K562 (cell line): ENCODE data around the gene PRR14. TPM values are rescaled to one million over a fixed set of nuclear protein-coding genes. Genes with fewer than 3 reads are reported as not detected.

Experiments used
- ATAC-seq: fragments of 200-7000 bp; cut with Tn5 transposase; 3 replicates; pipeline ENCODE4 v1.9.1; 2020; ENCODE audit warnings: moderate library complexity
- BruUV-seq: library from RNA; stranded (reverse); fragments of 400-500 nt; replicated peaks from 2 replicates; lab custom pipeline; 2021; lab: Mats Ljungman, UMichigan
- CTCF ChIA-PET: fragments of 300-600 bp; formaldehyde crosslinking; extraction: SDS; loops from one replicate; lab custom pipeline; 2021; ENCODE audit warnings: low intra/inter-chr PET ratio; lab: Yijun Ruan, JAX
- POLR2A ChIA-PET: fragments of 300-600, 350-650 bp; sonication (Branson Sonifier 250); formaldehyde crosslinking; extraction: SDS; loops from one replicate; lab custom pipeline; 2021; ENCODE audit warnings: antibody characterized with exemption, inconsistent platforms; lab: Yijun Ruan, JAX
- DNase-seq, 4 experiments: peaks; one replicate each; pipeline versions ENCODE4 v3.0.0 to v3.0.0-alpha.2; 2011 to 2018; ENCODE audit warnings: low spot score in 3 of 4, mixed read lengths in 3 of 4; ENCODE audit errors: extremely low read depth in 1 of 4
- FAIRE-seq: peaks from 2 replicates; lab custom pipeline; 2011; peaks lifted over from hg19 to GRCh38; lab: Jason Lieb, UNC
- H2AFZ ChIP-seq: 2 replicates; pipeline ENCODE4 v1.6.0; 2011; ENCODE audit warnings: low read depth, low read length, control low read depth, inconsistent platforms
- H3K27ac ChIP-seq: fragments of 200-600 bp; 3 replicates; pipeline ENCODE4 v1.8.0; 2011; ENCODE audit warnings: low read depth, mild to moderate bottlenecking, control low read depth, inconsistent platforms, low read length, moderate library complexity, mixed read lengths; ENCODE audit errors: extremely low read depth
- H3K27me3 ChIP-seq, 2 experiments: fragments of 300-600 bp in 1 of 2; 2 replicates in 1 of 2; 3 replicates in 1 of 2; pipeline versions ENCODE4 v1.6.0 to v1.8.0; 2011; ENCODE audit warnings: inconsistent platforms in 2 of 2, low read length in 2 of 2, mild to moderate bottlenecking in 1 of 2, mixed read lengths in 1 of 2, moderate library complexity in 1 of 2; ENCODE audit not compliant: control insufficient read depth in 2 of 2, insufficient read depth in 2 of 2
- H3K36me3 ChIP-seq: fragments of 300-600 bp; 3 replicates; pipeline ENCODE4 v1.8.0; 2011; ENCODE audit warnings: mild to moderate bottlenecking, low read length, inconsistent platforms; ENCODE audit not compliant: control insufficient read depth, insufficient read depth
- H3K4me1 ChIP-seq, 2 experiments: fragments of 200-600 bp in 1 of 2; replicated peaks in 1 of 2; 2 replicates in 1 of 2; 3 replicates in 1 of 2; pipeline versions ENCODE4 v1.5.1 to v1.8.0; 2011; ENCODE audit warnings: inconsistent platforms in 2 of 2, low read length in 2 of 2, mild to moderate bottlenecking in 1 of 2, mixed read lengths in 1 of 2, moderate library complexity in 1 of 2; ENCODE audit not compliant: control insufficient read depth in 2 of 2, insufficient read depth in 2 of 2
- H3K4me2 ChIP-seq: 2 replicates; pipeline ENCODE4 v1.6.1; 2011; ENCODE audit warnings: low read length, control low read depth, inconsistent platforms, mixed read lengths; ENCODE audit not compliant: insufficient read depth
- H3K4me3 ChIP-seq: fragments of 200-600 bp; sonication (generic), shearing (Covaris generic); 2 replicates; pipeline ENCODE4 v1.5.1; 2016; ENCODE audit warnings: control low read depth, inconsistent platforms
- H3K79me2 ChIP-seq: fragments of 200-600 bp; 3 replicates; pipeline ENCODE4 v1.8.0; 2011; ENCODE audit warnings: low read length, inconsistent platforms; ENCODE audit not compliant: control insufficient read depth, insufficient read depth
- H3K9ac ChIP-seq, 2 experiments: 2 replicates each; pipeline versions ENCODE4 v1.6.0 to v1.6.1; 2011; ENCODE audit warnings: low read depth in 2 of 2, low read length in 2 of 2, control low read depth in 1 of 2, inconsistent platforms in 1 of 2, mild to moderate bottlenecking in 1 of 2, mixed read lengths in 1 of 2; ENCODE audit not compliant: insufficient read depth in 1 of 2
- H3K9me1 ChIP-seq: one replicate; pipeline ENCODE4 v1.6.0; 2011; ENCODE audit warnings: inconsistent platforms, mild to moderate bottlenecking, low read length, moderate library complexity; ENCODE audit not compliant: control insufficient read depth, insufficient read depth
- H3K9me3 ChIP-seq: replicated peaks from 2 replicates; pipeline ENCODE4 v1.5.1; 2011; ENCODE audit warnings: low read depth, low read length, inconsistent platforms; ENCODE audit not compliant: control insufficient read depth, insufficient read depth
- H4K20me1 ChIP-seq: replicated peaks from 2 replicates; pipeline ENCODE4 v1.6.1; 2011; ENCODE audit warnings: low read length, inconsistent platforms, mixed read lengths; ENCODE audit not compliant: control insufficient read depth, insufficient read depth
- ASH1L ChIP-seq: fragments of 450-650 bp; IDR thresholded peaks from 2 replicates; pipeline ENCODE4 v1.6.1; 2018; ENCODE audit warnings: borderline replicate concordance, mild to moderate bottlenecking, low read depth; ENCODE audit not compliant: partially characterized antibody
- ATF4 ChIP-seq: fragments of 450-650 bp; formaldehyde crosslinking; IDR thresholded peaks from 2 replicates; pipeline ENCODE4 v1.4.0; 2022; ENCODE audit warnings: mild to moderate bottlenecking, moderate library complexity
- CCAR2 ChIP-seq: fragments of 200-400 bp; formaldehyde crosslinking; IDR thresholded peaks from 2 replicates; pipeline ENCODE4 v1.6.1; 2017; ENCODE audit warnings: mild to moderate bottlenecking, low read depth, low read length
- FOXK2 ChIP-seq, 2 experiments: fragments of 450-650 bp; IDR thresholded peaks in 1 of 2; conservative IDR thresholded peaks in 1 of 2; 2 replicates each; pipeline ENCODE4 v1.6.1; 2016; ENCODE audit warnings: low read depth in 2 of 2, mild to moderate bottlenecking in 1 of 2
- FUS ChIP-seq: fragments of 200-400 bp; formaldehyde crosslinking; optimal IDR thresholded peaks from 2 replicates; pipeline ENCODE3; 2017; ENCODE audit warnings: low read depth, low read length
- JUNB ChIP-seq: fragments of 450-650 bp; formaldehyde crosslinking; conservative IDR thresholded peaks from 2 replicates; pipeline ENCODE4 v1.4.0; 2020; ENCODE audit warnings: mild to moderate bottlenecking
- MYC ChIP-seq, 2 experiments: fragments of 250-450 bp in 1 of 2; sonication (Bioruptor Pico) in 1 of 2; IDR thresholded peaks; 2 replicates each; pipeline versions ENCODE4 v1.5.1 to v1.6.1; 2012 to 2021; ENCODE audit warnings: low read depth in 2 of 2, borderline replicate concordance in 1 of 2, improper control_type of control experiment in 1 of 2, low read length in 1 of 2, mild to moderate bottlenecking in 1 of 2, moderate library complexity in 1 of 2
- RBFOX2 ChIP-seq: fragments of 200-400 bp; formaldehyde crosslinking; IDR thresholded peaks from 2 replicates; pipeline ENCODE4 v1.6.1; 2017; ENCODE audit warnings: low read depth, mild to moderate bottlenecking, low read length, moderate library complexity
- RUNX1 ChIP-seq: sonication (generic); IDR thresholded peaks from 2 replicates; pipeline ENCODE4 v1.6.1; 2016; ENCODE audit warnings: antibody characterized with exemption, low read depth
- SAFB ChIP-seq: fragments of 200-400 bp; formaldehyde crosslinking; IDR thresholded peaks from 2 replicates; pipeline ENCODE4 v1.6.1; 2017; ENCODE audit warnings: low read depth, low read length, borderline replicate concordance
- ZNF239 ChIP-seq: fragments of 250-450 bp; sonication (Bioruptor Pico); IDR thresholded peaks from 2 replicates; pipeline ENCODE4 v1.4.0; 2020; ENCODE audit warnings: mild to moderate bottlenecking
- WGBS: fragments of 100-300 bp; shearing (Covaris generic); methylation state at CpG from one replicate; pipeline ENCODE4 v1.1.6; 2016; ENCODE audit warnings: low coverage, mixed read lengths; ENCODE audit not compliant: insufficient coverage; ENCODE audit errors: missing lambda C conversion rate; 5-methylcytosine and 5-hydroxymethylcytosine counted together
- in situ Hi-C: fragments of 300-500 bp; cut with MboI; formaldehyde crosslinking; loops from 4 replicates; pipeline ENCODE4 v1.15.0; 2018; ENCODE audit warnings: inconsistent platforms, mixed read lengths
- intact Hi-C: fragments of 100-400 bp; cut with micrococcal nuclease; formaldehyde crosslinking; loops from 2 replicates; pipeline ENCODE4 v1.14.2; 2022
- polyA plus RNA-seq, 8 experiments: library from polyadenylated mRNA; depleted of rRNA in 4 of 8; stranded (reverse) in 5 of 8; unstranded in 3 of 8; fragments of >200 nt; fragmentation: Nextera tagmentation in 2 of 8; fragmentation: Illumina TruSeq in 1 of 8; extraction: Ambion mirVana in 2 of 8; extraction: Trizol in 1 of 8; gene quantifications; 2 replicates each; pipeline versions ENCODE4 v1.2.1 to v1.2.3, GENCODE V29; 2011 to 2014; ENCODE audit warnings: inconsistent platforms in 1 of 8, missing spikeins in 1 of 8
- total RNA-seq, 7 experiments: library from RNA; depleted of rRNA in 6 of 7; stranded (reverse); fragments of >200 nt in 6 of 7; fragmentation: Illumina TruSeq in 2 of 7; extraction: Trizol in 2 of 7; gene quantifications; 2 replicates each; pipeline versions ENCODE4 v1.2.1 to v1.2.3, GENCODE V29; 2011 to 2021; ENCODE audit warnings: low replicate concordance in 1 of 7

The PRR14 gene
- total and polyA plus RNA-seq, 9 of the 15 experiments (the other 6 are each of a cell fraction or from before 2014, with no cell fraction given), result 2.2 to 63.1 (median 11.5) TPM

- H3K4me1 ChIP-seq, result peaks cover 22 to 60% of the 10 kb centered on the region in 2 experiments; a peak in 4 of 5 replicates
- peaks cover 56% of the 10 kb centered on the region for H3K36me3 ChIP-seq
- ATAC-seq (no peak), FAIRE-seq (no peak)
- no peak overlapping the region for H3K4me3 ChIP-seq
- WGBS, result 93% methylated on average over 12 of the region's 12 CpGs
- no peaks in the 10 kb centered on the region for H3K9me3 ChIP-seq
- H3K27ac ChIP-seq, result no peak overlapping the region
- ChIA-PET CTCF (no interaction called here), POLR2A (no interaction called here)
- no TSS peak for BruUV-seq
- H2AFZ ChIP-seq, result no peak overlapping the region
- no peaks in the 10 kb centered on the region for H4K20me1 ChIP-seq
- H3K4me2 ChIP-seq, result no peak overlapping the region
- in situ Hi-C loops, result no loop called here
- no peak overlapping the region; a peak in 1 of 4 replicates for H3K9ac ChIP-seq
- no peaks in the 10 kb centered on the region for H3K27me3 ChIP-seq
- TF ChIP-seq MYC (IDR thresholded peaks at IDR 0.05; ENCODE audit: low read depth, low read length) (no peak), MYC (CRISPR knock-in tag; IDR thresholded peaks at IDR 0.05; ENCODE audit: borderline replicate concordance, low read depth) (no peak), CCAR2 (no peak), SAFB (no peak), JUNB (CRISPR knock-in tag) (no peak), ATF4 (CRISPR knock-in tag) (no peak), FOXK2 (conservative IDR thresholded peaks at IDR 0.05 in 1 of 2, IDR thresholded peaks at IDR 0.05 in 1 of 2; ENCODE audit: low read depth in 2 of 2) (no peak), FUS (no peak), RBFOX2 (peak; percentile 33; the same call in 1 of the 2 replicates), ZNF239 (CRISPR knock-in tag) (0 out of 2 replicates have a peak, but pooled peaks have one; percentile 6), ASH1L (no peak), RUNX1 (no peak)
- TF ChIP-seq, all 486 proteins: peak for 2
- no peak for DNase-seq
- intact Hi-C loops, result loop anchor here (5.0 to 10.0 kb wide), 4 partner anchors 159 to 591 kb away; partner anchors contain the start of genes ALDOA, FBXL19, TBX6 and YPEL3
- Histone ChIP-seq H3K79me2 (peaks cover 35% of the 10 kb centered on the region), H3K9me1 (peaks cover under 1% of the 10 kb centered on the region)
Measured at GRCh38 chr16:30655815-30656347, 5.1 kb downstream of the PRR14 start.
